Liver (tissue), 3 donors: ENCODE measurements around the gene POFUT2.

Source experiments
- EGR1 ChIP-seq, 2 donors: IDR thresholded peaks; 2 replicates each; pipeline ENCODE4 v1.6.1; 2016 to 2018; ENCODE audit warnings: antibody characterized with exemption in 2 of 2, low read depth in 2 of 2
- HNF4A ChIP-seq, 2 donors: conservative IDR thresholded peaks; 2 replicates each; pipeline ENCODE4 v1.6.1; 2016; ENCODE audit warnings: antibody characterized with exemption in 2 of 2, mild to moderate bottlenecking in 2 of 2
- RAD21 ChIP-seq, 2 donors: IDR thresholded peaks; 2 replicates each; pipeline ENCODE4 v1.6.1; 2016; ENCODE audit warnings: antibody characterized with exemption in 2 of 2, mild to moderate bottlenecking in 2 of 2
- RXRA ChIP-seq, 2 donors: IDR thresholded peaks; 2 replicates each; pipeline ENCODE4 v1.6.1; 2017 to 2018; ENCODE audit warnings: antibody characterized with exemption in 2 of 2, mild to moderate bottlenecking in 1 of 2
- SP1 ChIP-seq: IDR thresholded peaks from 2 replicates; pipeline ENCODE4 v1.6.1; 2018; ENCODE audit warnings: antibody characterized with exemption, mild to moderate bottlenecking
- TF ChIP-seq, protein P1 (sequence below): fragments of 150-350 bp; IDR thresholded peaks from 2 replicates; pipeline ENCODE4 v1.5.1; 2017; ENCODE audit warnings: improper control_type of control experiment, low read depth, low read length; ENCODE audit not compliant: missing input control
- TF ChIP-seq, protein P2 (sequence below): IDR thresholded peaks from 2 replicates; pipeline ENCODE4 v1.6.1; 2016; ENCODE audit warnings: antibody characterized with exemption, mild to moderate bottlenecking
- TF ChIP-seq, protein P3 (sequence below): IDR thresholded peaks from 2 replicates; pipeline ENCODE4 v1.6.1; 2016; ENCODE audit warnings: antibody characterized with exemption
- donor health status: healthy.
- donor health status: healthy.

GRCh38 chr21:45270306-45270821 is 17.3 kb downstream of the POFUT2 start:
- TF ChIP-seq HNF4A (conservative IDR thresholded peaks at IDR 0.05): no peak
- TF ChIP-seq RXRA (IDR thresholded peaks at IDR 0.05): no peak
- TF ChIP-seq, protein P1, sequence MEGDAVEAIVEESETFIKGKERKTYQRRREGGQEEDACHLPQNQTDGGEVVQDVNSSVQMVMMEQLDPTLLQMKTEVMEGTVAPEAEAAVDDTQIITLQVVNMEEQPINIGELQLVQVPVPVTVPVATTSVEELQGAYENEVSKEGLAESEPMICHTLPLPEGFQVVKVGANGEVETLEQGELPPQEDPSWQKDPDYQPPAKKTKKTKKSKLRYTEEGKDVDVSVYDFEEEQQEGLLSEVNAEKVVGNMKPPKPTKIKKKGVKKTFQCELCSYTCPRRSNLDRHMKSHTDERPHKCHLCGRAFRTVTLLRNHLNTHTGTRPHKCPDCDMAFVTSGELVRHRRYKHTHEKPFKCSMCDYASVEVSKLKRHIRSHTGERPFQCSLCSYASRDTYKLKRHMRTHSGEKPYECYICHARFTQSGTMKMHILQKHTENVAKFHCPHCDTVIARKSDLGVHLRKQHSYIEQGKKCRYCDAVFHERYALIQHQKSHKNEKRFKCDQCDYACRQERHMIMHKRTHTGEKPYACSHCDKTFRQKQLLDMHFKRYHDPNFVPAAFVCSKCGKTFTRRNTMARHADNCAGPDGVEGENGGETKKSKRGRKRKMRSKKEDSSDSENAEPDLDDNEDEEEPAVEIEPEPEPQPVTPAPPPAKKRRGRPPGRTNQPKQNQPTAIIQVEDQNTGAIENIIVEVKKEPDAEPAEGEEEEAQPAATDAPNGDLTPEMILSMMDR: no peak
- TF ChIP-seq SP1: no peak
- no peak for TF ChIP-seq EGR1 (IDR thresholded peaks at IDR 0.05; ENCODE audit: low read depth in 2 of 2)
- TF ChIP-seq, protein P2, sequence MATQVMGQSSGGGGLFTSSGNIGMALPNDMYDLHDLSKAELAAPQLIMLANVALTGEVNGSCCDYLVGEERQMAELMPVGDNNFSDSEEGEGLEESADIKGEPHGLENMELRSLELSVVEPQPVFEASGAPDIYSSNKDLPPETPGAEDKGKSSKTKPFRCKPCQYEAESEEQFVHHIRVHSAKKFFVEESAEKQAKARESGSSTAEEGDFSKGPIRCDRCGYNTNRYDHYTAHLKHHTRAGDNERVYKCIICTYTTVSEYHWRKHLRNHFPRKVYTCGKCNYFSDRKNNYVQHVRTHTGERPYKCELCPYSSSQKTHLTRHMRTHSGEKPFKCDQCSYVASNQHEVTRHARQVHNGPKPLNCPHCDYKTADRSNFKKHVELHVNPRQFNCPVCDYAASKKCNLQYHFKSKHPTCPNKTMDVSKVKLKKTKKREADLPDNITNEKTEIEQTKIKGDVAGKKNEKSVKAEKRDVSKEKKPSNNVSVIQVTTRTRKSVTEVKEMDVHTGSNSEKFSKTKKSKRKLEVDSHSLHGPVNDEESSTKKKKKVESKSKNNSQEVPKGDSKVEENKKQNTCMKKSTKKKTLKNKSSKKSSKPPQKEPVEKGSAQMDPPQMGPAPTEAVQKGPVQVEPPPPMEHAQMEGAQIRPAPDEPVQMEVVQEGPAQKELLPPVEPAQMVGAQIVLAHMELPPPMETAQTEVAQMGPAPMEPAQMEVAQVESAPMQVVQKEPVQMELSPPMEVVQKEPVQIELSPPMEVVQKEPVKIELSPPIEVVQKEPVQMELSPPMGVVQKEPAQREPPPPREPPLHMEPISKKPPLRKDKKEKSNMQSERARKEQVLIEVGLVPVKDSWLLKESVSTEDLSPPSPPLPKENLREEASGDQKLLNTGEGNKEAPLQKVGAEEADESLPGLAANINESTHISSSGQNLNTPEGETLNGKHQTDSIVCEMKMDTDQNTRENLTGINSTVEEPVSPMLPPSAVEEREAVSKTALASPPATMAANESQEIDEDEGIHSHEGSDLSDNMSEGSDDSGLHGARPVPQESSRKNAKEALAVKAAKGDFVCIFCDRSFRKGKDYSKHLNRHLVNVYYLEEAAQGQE: no peak
- peak; percentile 17 to 47 for TF ChIP-seq RAD21 (IDR thresholded peaks at IDR 0.05)
- TF ChIP-seq, protein P3, sequence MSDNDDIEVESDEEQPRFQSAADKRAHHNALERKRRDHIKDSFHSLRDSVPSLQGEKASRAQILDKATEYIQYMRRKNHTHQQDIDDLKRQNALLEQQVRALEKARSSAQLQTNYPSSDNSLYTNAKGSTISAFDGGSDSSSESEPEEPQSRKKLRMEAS: no peak
